ENCODE results near the gene SLX4IP.

The SLX4IP gene

DNA sequence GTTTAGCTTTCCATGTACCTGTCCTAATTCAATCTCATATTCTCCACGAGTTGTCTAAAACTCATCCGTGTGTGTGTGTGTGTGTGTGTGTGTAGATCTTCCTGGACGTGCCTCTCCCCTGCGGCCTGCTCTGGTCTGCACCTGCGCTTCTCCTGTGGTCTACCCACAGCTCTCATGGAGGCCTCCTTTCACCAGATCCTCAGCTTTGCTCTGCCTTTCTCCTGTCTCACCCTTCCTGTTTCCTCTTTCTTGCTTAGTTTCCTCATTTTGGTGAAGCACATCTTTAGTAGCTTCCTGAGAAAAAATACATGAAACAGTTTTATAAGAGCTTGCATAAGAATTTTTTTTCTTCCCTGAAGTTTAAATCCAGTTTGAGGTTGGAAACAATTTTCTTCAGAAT, 18.1 kb downstream of the SLX4IP start:
- TF ChIP-seq, protein P1, sequence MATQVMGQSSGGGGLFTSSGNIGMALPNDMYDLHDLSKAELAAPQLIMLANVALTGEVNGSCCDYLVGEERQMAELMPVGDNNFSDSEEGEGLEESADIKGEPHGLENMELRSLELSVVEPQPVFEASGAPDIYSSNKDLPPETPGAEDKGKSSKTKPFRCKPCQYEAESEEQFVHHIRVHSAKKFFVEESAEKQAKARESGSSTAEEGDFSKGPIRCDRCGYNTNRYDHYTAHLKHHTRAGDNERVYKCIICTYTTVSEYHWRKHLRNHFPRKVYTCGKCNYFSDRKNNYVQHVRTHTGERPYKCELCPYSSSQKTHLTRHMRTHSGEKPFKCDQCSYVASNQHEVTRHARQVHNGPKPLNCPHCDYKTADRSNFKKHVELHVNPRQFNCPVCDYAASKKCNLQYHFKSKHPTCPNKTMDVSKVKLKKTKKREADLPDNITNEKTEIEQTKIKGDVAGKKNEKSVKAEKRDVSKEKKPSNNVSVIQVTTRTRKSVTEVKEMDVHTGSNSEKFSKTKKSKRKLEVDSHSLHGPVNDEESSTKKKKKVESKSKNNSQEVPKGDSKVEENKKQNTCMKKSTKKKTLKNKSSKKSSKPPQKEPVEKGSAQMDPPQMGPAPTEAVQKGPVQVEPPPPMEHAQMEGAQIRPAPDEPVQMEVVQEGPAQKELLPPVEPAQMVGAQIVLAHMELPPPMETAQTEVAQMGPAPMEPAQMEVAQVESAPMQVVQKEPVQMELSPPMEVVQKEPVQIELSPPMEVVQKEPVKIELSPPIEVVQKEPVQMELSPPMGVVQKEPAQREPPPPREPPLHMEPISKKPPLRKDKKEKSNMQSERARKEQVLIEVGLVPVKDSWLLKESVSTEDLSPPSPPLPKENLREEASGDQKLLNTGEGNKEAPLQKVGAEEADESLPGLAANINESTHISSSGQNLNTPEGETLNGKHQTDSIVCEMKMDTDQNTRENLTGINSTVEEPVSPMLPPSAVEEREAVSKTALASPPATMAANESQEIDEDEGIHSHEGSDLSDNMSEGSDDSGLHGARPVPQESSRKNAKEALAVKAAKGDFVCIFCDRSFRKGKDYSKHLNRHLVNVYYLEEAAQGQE (IDR thresholded peaks at IDR 0.05; ENCODE audit: insufficient read depth in 1 of 2, low read depth in 2 of 2, low read length in 2 of 2), result no peak
- TF ChIP-seq TAF1 (IDR thresholded peaks at IDR 0.05; ENCODE audit: borderline replicate concordance, insufficient read depth, low read length), result no peak
- TF ChIP-seq POLR2AphosphoS5 (IDR thresholded peaks at IDR 0.05; ENCODE audit: low read depth, low read length), result no peak
- TF ChIP-seq SIN3A (IDR thresholded peaks at IDR 0.05; ENCODE audit: borderline replicate concordance, insufficient read depth, low read length), result no peak
- TF ChIP-seq FOXP2 (optimal IDR thresholded peaks at IDR 0.05; ENCODE audit: borderline replicate concordance, extremely low read depth, extremely low read length, insufficient read depth), result no peak

DNA sequence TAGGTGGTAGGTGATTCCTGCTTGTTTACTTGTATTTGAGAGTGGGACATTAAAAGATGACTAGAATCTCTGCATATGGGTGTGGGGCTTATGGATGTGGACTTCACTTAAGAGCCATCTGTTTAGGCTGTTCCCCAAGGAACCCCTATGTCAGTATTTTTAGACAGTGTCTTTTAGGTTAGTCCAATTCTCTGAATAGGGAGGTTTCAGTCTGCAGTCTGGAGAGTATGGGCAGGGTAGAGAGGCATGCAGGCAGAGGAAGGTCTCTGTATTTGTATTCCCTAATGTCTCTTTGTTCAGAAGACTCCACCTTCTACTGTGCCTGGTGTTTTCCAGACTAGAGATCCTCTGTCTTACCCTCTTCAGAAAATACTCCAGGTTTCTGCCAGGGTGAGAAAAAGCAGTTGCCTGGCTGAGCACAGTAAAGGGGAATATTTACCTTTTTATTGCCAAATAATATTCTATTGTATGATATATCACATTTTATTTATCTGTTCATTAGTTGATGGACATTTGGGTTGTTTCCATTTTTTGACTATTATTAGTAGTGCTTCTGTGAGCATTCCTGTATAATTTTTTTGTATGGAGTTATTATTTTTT, 19.1 kb downstream of the SLX4IP start:
- TF ChIP-seq, protein P1 (IDR thresholded peaks at IDR 0.05; ENCODE audit: insufficient read depth in 1 of 2, low read depth in 2 of 2, low read length in 2 of 2), result no peak
- TF ChIP-seq TAF1 (IDR thresholded peaks at IDR 0.05; ENCODE audit: borderline replicate concordance, insufficient read depth, low read length) (no peak), SIN3A (IDR thresholded peaks at IDR 0.05; ENCODE audit: borderline replicate concordance, insufficient read depth, low read length) (no peak), POLR2AphosphoS5 (IDR thresholded peaks at IDR 0.05; ENCODE audit: low read depth, low read length) (no peak), FOXP2 (optimal IDR thresholded peaks at IDR 0.05; ENCODE audit: borderline replicate concordance, extremely low read depth, extremely low read length, insufficient read depth) (no peak)

DNA sequence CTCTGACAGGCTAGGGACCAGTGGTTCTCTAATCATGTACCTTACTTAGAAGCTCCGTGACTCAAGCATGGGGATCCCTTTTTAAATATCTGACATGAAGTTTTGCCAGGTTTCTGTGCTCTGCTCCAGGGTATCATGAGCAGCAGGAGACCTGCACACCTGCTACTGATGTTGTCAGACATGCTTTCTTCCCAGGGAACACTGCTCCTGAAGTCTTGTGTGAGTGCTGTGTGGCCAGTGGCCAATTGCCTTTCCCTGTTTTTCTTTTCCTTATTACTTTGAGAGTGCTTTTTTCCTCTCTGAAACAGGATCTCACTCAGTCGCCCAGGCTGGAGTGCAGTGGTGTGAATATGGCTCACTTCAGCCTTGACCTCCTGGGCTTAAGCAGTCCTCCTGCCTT, 26.4 kb downstream of the SLX4IP start:
- TF ChIP-seq, protein P1 (IDR thresholded peaks at IDR 0.05; ENCODE audit: insufficient read depth in 1 of 2, low read depth in 2 of 2, low read length in 2 of 2), result no peak
- TF ChIP-seq FOXP2 (optimal IDR thresholded peaks at IDR 0.05; ENCODE audit: borderline replicate concordance, extremely low read depth, extremely low read length, insufficient read depth), result no peak
- no peak for TF ChIP-seq POLR2AphosphoS5 (IDR thresholded peaks at IDR 0.05; ENCODE audit: low read depth, low read length)
- no peak for TF ChIP-seq TAF1 (IDR thresholded peaks at IDR 0.05; ENCODE audit: borderline replicate concordance, insufficient read depth, low read length)
- TF ChIP-seq SIN3A (IDR thresholded peaks at IDR 0.05; ENCODE audit: borderline replicate concordance, insufficient read depth, low read length), result no peak

DNA sequence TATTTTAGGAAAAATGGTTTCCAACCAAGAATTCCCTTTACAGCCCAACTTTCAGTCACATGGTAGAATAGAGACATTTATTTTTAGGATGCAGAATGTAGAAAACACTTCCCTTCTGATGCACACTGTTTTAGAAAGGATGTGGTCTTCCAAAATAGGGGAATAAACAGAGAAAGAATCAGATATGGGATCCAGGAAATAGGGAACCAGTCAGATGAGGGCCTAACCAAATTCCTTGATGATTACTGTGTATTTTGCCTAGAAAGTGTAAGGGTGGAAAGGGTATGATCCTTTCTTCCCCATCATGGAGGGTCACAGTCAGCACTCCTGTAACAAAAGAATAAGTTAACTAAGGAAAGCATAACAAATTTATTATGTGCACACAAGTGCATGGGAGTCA, 27.4 kb downstream of the SLX4IP start:
- TF ChIP-seq SIN3A (IDR thresholded peaks at IDR 0.05; ENCODE audit: borderline replicate concordance, insufficient read depth, low read length) (no peak), TAF1 (IDR thresholded peaks at IDR 0.05; ENCODE audit: borderline replicate concordance, insufficient read depth, low read length) (no peak), POLR2AphosphoS5 (IDR thresholded peaks at IDR 0.05; ENCODE audit: low read depth, low read length) (no peak), FOXP2 (optimal IDR thresholded peaks at IDR 0.05; ENCODE audit: borderline replicate concordance, extremely low read depth, extremely low read length, insufficient read depth) (no peak)
- TF ChIP-seq, protein P1 (IDR thresholded peaks at IDR 0.05; ENCODE audit: insufficient read depth in 1 of 2, low read depth in 2 of 2, low read length in 2 of 2), result no peak

All from PFSK-1 (cell line).